Eye (tissue), 1 donor: ENCODE measurements around the gene BDNF.
"Not testable (repeated sequence)": the region's sequence is repeated elsewhere in the genome, so short reads cannot be mapped to it uniquely, and the experiment has no call there.

Experiments
- DNase-seq: peaks from one replicate; pipeline ENCODE4 v3.0.0-alpha.2; 2015

Gene BDNF

GRCh38 chr11:27700351-27701301 is at the start of gene BDNF:
BDNF (minus strand) TSS chr11:27700455; CDS start chr11:27658564, 41,891 bp downstream.
- DNase-seq, result peak; percentile 80

- no peak for DNase-seq
Measured at GRCh38 chr11:27740362-27741013, 40.2 kb upstream of the BDNF start.

GRCh38 chr11:27735281-27735680 is 35.0 kb upstream of the BDNF start:
- no peak for DNase-seq

GRCh38 chr11:27731803-27732202 is 31.5 kb upstream of the BDNF start:
- DNase-seq, result not testable (repeated sequence)

GRCh38 chr11:27726981-27727380 is 26.7 kb upstream of the BDNF start:
- no peak for DNase-seq

GRCh38 chr11:27723687-27724086 is 23.4 kb upstream of the BDNF start:
- DNase-seq, result no peak

- DNase-seq, result peak; percentile 31
Measured at GRCh38 chr11:27722953-27723344, 22.7 kb upstream of the BDNF start.

- DNase-seq, result peak; percentile 51
Measured at GRCh38 chr11:27722117-27722952, 22.1 kb upstream of the BDNF start.

GRCh38 chr11:27721264-27722116 is 21.2 kb upstream of the BDNF start:
- DNase-seq, result peak; percentile 21

GRCh38 chr11:27720277-27720830 is 20.1 kb upstream of the BDNF start:
- DNase-seq, result peak; percentile 91

- no peak for DNase-seq
Measured at GRCh38 chr11:27719546-27719925, 19.3 kb upstream of the BDNF start.

GRCh38 chr11:27718863-27719545 is 18.7 kb upstream of the BDNF start:
- peak; percentile 89 for DNase-seq

- DNase-seq, result no peak
Measured at GRCh38 chr11:27718346-27718862, 18.1 kb upstream of the BDNF start.

- peak; percentile 80 for DNase-seq
Measured at GRCh38 chr11:27717801-27718229, 17.6 kb upstream of the BDNF start.

- peak; percentile 62 for DNase-seq
Measured at GRCh38 chr11:27717377-27717776, 17.1 kb upstream of the BDNF start.

- DNase-seq, result no peak
Measured at GRCh38 chr11:27716835-27717234, 16.6 kb upstream of the BDNF start.

- DNase-seq, result no peak
Measured at GRCh38 chr11:27716216-27716615, 16.0 kb upstream of the BDNF start.

- no peak for DNase-seq
Measured at GRCh38 chr11:27711725-27712124, 11.5 kb upstream of the BDNF start.

GRCh38 chr11:27710536-27710935 is 10.3 kb upstream of the BDNF start:
- DNase-seq, result no peak

- no peak for DNase-seq
Measured at GRCh38 chr11:27707676-27708075, 7.4 kb upstream of the BDNF start.
